ENCODE results near the gene SHF.
A peak's percentile ranks its signal among the peaks of the same experiment; 100 is the strongest.

SHF gene

DNA sequence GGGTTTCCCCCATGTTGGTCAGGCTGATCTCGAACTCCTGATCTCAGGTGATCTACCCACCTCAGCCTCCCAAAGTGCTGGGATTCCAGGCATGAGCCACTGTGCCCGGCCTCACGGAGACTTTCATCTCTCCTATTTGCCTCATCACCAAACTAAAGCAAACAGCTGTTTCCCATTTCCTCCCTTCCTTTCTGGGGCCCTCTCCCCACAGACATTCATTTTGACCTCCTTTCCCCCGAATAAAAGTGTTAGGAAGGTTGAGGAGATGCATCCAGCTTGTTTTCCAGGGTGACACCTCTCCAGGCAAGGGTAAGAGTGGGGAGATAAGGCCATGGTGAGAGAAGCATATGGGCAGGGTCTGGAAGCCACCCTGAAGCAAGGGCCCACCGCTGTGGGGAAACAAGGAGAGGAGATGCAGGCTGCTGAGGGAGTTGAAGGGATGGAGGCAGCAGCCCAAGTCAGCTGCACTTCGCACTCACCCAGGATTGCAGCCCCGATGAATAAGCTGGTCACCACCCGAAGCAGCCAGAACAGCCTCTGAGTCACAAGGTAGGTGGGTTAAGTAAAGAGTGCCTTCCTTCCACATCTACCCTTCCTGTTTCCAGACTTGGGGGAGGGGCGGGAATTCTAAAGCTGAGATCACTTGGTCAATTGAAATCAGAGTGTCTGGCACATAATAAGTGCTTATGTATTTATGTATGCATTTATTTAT, 65.9 kb downstream of the SHF start:
- DNase-seq, result no peak

DNA sequence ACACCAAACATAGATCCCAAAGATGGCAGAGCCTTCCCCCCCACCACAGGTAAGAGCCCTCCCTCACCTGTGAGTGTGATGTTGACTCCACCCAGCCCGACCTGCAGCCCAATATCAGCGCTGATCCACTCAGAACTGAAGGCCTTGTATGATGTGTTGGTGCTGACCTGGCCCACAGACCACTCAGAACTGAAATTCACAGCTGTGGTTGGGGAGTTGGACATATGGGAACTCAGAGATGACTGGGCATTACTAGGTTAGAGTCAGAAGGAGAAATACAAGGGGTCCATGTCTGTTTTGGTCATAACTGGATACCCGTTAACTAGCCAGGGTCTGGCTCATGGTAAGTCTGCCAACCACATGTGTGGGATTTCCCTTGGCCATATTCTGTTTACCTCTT, 66.7 kb downstream of the SHF start:
- DNase-seq, result no peak

DNA sequence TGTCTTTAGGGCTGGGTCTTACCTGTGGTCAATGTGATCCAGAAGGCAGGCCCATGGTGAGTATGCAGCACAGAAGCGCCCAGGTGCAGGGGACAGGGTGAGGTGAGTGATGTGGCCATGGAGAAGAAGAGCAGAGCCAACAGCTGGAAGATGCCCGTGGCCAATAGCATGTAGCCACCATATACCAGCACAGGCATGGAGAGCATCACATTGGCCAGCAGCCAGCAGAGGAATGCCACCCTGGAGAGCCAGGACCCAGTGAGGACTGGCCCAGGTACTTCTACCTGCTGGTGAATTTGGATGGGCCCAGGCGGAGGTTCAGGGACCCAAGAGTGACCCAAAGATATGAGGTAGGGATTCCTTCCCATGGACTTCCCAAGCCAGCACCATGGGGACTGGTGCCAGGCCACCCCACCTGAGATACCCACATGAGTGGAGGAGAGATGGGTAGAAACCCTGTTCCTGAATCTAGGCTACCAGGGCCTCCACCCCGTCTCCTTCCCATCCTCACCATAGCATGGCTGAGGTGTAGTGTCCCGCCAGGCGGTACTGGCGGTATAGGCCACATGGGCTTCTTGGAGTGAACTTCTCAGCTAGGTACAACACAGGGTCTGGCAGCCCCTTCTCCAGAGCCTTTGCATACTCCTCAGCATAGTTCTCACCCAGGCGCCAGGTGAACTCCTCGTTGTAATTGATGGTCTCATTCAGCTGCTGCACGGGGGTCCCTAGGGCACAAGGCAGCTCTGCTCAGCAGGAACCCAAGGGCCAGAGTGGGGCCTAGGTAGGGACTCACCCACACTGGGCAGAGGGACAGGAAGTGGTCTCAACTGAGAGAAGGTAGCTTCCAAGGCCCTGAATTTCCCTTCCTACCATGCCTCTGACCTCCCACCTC, 67.4 kb downstream of the SHF start:
- no peak for DNase-seq

DNA sequence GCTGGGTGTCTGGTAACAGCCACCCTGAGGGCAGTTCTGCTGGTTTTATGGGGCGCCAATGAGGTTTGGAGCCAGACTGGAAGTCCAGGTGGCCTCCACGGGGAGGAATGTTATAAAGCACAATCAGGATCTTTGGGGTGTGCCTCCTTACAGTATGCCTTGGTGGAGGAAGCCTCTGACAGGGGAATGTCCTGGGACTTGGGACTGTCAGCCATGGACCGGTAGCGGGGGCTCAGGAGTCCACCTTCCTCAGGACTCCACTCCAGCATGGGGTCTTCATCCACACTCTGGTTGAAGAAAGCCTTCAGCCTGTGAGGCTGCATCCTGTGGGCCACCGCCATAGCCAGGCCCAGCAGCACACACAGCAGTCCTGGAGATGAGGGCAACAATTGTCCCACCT, 68.8 kb downstream of the SHF start:
- DNase-seq, result no peak

DNA sequence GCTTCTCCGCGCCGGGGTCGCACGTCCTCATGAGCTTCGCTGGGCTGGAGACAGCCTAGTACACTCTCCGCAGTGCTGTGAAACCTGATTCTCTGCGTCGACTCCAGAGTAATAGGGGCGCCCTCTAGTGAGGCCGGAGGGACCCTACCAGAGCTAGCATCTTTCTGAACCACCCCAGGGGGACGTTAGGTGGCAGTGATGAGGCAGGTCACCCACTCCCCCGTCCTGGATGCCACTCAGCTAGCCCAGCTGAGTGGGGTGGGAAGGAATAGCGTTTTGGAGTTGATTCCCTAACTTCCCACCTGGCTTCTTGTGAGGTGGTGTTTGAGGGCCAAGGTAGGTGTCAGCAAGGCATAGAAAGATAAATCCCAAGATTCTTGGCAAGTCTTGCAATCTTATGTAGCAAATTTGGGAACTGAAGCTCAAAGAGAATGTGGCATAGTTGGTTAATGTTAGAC, 69.6 kb downstream of the SHF start:
- DNase-seq, result peak; percentile 81

DNA sequence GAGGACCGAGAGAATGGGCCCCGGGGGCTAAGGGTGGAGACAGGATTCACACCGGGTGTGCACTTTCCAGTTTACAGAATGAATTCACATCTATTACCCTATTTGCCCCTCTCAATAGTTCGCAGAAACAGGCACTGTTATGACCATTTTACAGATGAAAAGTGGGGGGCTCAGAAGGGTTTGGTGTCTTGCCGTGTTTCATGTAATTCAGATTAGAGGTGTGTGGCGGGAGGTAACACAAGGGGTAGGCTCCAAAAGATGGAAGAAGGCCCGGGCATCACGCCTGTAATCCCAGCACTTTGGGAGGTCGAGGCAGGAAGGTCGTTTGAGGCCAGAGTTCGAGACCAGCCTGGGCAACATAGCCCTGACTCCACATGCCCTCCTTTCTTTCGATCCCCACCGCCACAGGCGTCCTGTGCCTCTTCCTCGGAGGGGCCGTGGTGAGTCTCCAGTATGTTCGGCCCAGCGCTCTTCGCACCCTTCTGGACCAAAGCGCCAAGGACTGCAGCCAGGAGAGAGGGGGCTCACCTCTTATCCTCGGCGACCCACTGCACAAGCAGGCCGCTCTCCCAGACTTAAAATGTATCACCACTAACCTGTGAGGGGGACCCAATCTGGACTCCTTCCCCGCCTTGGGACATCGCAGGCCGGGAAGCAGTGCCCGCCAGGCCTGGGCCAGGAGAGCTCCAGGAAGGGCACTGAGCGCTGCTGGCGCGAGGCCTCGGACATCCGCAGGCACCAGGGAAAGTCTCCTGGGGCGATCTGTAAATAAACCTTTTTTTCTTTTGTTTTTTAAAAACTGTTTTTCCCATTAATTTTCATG, 70.2 kb downstream of the SHF start:
- DNase-seq, result no peak
